ENCODE measurements around the gene BHMT2.

DNA sequence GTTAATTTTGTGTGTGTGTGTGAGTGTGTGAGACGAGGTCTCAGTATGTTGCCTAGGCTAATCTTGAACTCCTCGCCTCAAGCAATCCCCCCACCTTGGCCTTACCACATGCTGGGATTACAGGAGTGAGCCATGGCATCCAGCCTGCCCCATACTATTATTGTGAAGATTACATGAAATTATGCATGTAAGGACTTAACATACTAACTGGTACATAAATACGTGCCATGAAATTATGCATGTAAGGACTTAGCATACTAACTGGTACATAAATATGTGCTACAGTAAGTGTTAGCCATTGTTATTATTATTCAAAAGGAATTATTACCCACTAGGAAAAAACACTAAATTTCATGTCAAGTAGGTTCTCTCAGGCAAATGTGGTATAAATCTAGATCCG lies 16.2 kb upstream of the BHMT2 start:
- no peak for TF ChIP-seq CTCF (IDR thresholded peaks at IDR 0.05 in 8 of 11, conservative IDR thresholded peaks at IDR 0.05 in 3 of 11)
- TF ChIP-seq POLR2A (IDR thresholded peaks at IDR 0.05): no peak
- TF ChIP-seq POLR2AphosphoS5 (IDR thresholded peaks at IDR 0.05): no peak
